ENCODE results near the gene MLIP. TPM values are rescaled to one million over a fixed set of nuclear protein-coding genes. Genes with fewer than 3 reads are reported as not detected.

Gene MLIP
- total and polyA plus RNA-seq, 2 of the 13 experiments (the other 11 are each of a cell fraction or from before 2014, with no cell fraction given) = 0.08 to 0.33 TPM

DNA sequence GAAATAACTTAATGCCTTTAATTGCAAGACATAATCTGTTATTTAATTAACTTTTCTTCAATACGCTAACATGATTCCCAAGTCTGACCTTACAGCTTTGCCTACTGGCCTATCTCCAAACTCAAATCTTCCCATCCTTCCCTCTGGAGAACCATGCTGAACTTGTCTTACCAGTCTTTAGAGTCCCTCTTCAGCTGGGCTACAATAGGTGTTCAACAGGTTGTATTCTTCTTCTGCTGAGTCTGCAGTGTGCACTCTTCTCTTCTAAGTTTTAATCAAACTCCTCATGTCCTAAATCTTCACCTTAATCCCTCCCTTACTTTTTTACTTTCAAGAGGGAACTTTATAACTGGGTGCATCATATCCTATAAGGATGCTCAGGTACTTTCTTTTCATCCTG is 121.5 kb downstream of the MLIP start:
- in situ Hi-C loops (cut with HindIII; ENCODE audit: extremely low pct_ligation_motif_present, low pct_unique_long_range_greater_than_20kb) = no loop called here
- no peak overlapping the region for H3K27ac ChIP-seq (ENCODE audit: extremely low read length, insufficient read depth, low read length)
- WGBS (ENCODE audit: low lambda C conversion rate) = 86% methylated on average over 1 of the region's 1 CpG
- no peaks in the 10 kb centered on the region for H4K20me1 ChIP-seq (ENCODE audit: insufficient read depth, low read length)
- BruUV-seq (replicated peaks) = no TSS peak
- H3K4me2 ChIP-seq (ENCODE audit: low read depth, low read length) = no peak overlapping the region
- POLR2A ChIA-PET = no interaction called here
- H3K79me2 ChIP-seq (ENCODE audit: insufficient read depth, low read length) = no peaks in the 10 kb centered on the region
- ATAC-seq (no peak), FAIRE-seq (no peak), DNase-seq (ENCODE audit: low spot score) (no peak)
- H3K27me3 ChIP-seq (ENCODE audit: control insufficient read depth in 1 of 2, insufficient read depth in 2 of 2, low read length in 2 of 2) = no peaks in the 10 kb centered on the region
- H3K9ac ChIP-seq (ENCODE audit: insufficient read depth, low read depth, low read length) = no peak overlapping the region
- H3K4me1 ChIP-seq (ENCODE audit: insufficient read depth, low read length) = no peaks in the 10 kb centered on the region
- no peak overlapping the region for H3K4me3 ChIP-seq (replicated peaks in 1 of 3; ENCODE audit: insufficient read depth in 1 of 3, low read depth in 2 of 3, low read length in 3 of 3)
- no peaks in the 10 kb centered on the region for H3K36me3 ChIP-seq (replicated peaks in 1 of 2; ENCODE audit: control insufficient read depth in 1 of 2, insufficient read depth in 2 of 2, low read length in 2 of 2)
- no peak overlapping the region for H2AFZ ChIP-seq (ENCODE audit: low read length)
- CTCF ChIA-PET (ENCODE audit: low intra/inter-chr PET ratio, low total read pairs) = no interaction called here
- TF ChIP-seq ZNF274 (CRISPR knock-in tag; IDR thresholded peaks at IDR 0.05) = no peak
- no peak for TF ChIP-seq ZNF772 (CRISPR knock-in tag; IDR thresholded peaks at IDR 0.05)
- no peak for TF ChIP-seq ZNF205 (CRISPR knock-in tag; IDR thresholded peaks at IDR 0.05)
- TF ChIP-seq ZNF614 (CRISPR knock-in tag; IDR thresholded peaks at IDR 0.05; ENCODE audit: borderline replicate concordance) = no peak
- TF ChIP-seq, protein P1, sequence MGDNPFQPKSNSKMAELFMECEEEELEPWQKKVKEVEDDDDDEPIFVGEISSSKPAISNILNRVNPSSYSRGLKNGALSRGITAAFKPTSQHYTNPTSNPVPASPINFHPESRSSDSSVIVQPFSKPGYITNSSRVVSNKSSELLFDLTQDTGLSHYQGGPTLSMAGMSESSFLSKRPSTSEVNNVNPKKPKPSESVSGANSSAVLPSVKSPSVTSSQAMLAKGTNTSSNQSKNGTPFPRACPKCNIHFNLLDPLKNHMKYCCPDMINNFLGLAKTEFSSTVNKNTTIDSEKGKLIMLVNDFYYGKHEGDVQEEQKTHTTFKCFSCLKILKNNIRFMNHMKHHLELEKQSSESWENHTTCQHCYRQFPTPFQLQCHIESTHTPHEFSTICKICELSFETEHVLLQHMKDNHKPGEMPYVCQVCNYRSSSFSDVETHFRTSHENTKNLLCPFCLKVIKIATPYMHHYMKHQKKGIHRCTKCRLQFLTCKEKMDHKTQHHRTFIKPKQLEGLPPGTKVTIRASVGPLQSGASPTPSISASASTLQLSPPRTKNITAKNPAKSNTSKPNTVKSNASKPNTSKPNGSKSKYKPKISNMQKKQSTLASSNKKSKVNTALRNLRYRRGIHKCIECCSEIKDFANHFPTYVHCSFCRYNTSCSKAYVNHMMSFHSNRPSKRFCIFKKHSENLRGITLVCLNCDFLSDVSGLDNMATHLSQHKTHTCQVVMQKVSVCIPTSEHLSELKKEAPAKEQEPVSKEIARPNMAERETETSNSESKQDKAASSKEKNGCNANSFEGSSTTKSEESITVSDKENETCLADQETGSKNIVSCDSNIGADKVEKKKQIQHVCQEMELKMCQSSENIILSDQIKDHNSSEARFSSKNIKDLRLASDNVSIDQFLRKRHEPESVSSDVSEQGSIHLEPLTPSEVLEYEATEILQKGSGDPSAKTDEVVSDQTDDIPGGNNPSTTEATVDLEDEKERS (CRISPR knock-in tag; IDR thresholded peaks at IDR 0.05) = no peak
- no peak for TF ChIP-seq ZFP90 (CRISPR knock-in tag; IDR thresholded peaks at IDR 0.05; ENCODE audit: borderline replicate concordance)
- no peak for TF ChIP-seq ZNF550 (CRISPR knock-in tag; IDR thresholded peaks at IDR 0.05; ENCODE audit: borderline replicate concordance)
- no peak for TF ChIP-seq SAFB2 (CRISPR knock-in tag; IDR thresholded peaks at IDR 0.05; ENCODE audit: borderline replicate concordance, low read depth)
- intact Hi-C loops (cut with micrococcal nuclease; ENCODE audit: unreplicated experiment) = no loop called here
- no peaks in the 10 kb centered on the region for H3K9me3 ChIP-seq (ENCODE audit: low read length)
